Measurements from ENCODE around the gene DCP1A.

- TF ChIP-seq CTCF (conservative IDR thresholded peaks at IDR 0.05; ENCODE audit: low read length) (no peak), EZH2phosphoT487 (IDR thresholded peaks at IDR 0.05; ENCODE audit: borderline replicate concordance, low read depth, low read length) (no peak)
Observed at GRCh38 chr3:53303549-53303948, 43.8 kb downstream of the DCP1A start.

Measured in OCI-LY7 (cell line).